A549 (cell line): ENCODE measurements around the gene ACTG1. TPM values are rescaled to one million over a fixed set of nuclear protein-coding genes. Genes with fewer than 3 reads are reported as not detected.

Experiments used
- ATAC-seq, 2 experiments: fragments of 200-7000 bp in 1 of 2; fragments of >200 bp in 1 of 2; cut with Nextera tagmentation in 1 of 2; cut with Tn5 transposase in 1 of 2; 3 replicates each; pipeline versions ENCODE4 v1.8.0 to v1.9.1; 2018 to 2020; ENCODE audit warnings: mild to moderate bottlenecking in 1 of 2, moderate library complexity in 1 of 2
- CTCF ChIA-PET: fragments of 300-600 bp; sonication (Branson Sonifier 250); formaldehyde crosslinking; extraction: SDS; loops from one replicate; lab custom pipeline; 2021; ENCODE audit warnings: antibody characterized with exemption, inconsistent platforms; lab: Yijun Ruan, JAX
- POLR2A ChIA-PET: fragments of 350-600 bp; formaldehyde crosslinking; extraction: SDS; loops from one replicate; lab custom pipeline; 2021; ENCODE audit warnings: antibody characterized with exemption, inconsistent platforms; lab: Yijun Ruan, JAX
- DNase-seq, 2 experiments: peaks; one replicate each; pipeline versions ENCODE4 v3.0.0 to v3.0.0-alpha.2; 2011 to 2016; ENCODE audit warnings: low read depth in 1 of 2, low spot score in 1 of 2
- FAIRE-seq: peaks from 2 replicates; lab custom pipeline; 2011; peaks lifted over from hg19 to GRCh38; lab: Jason Lieb, UNC
- H3K27ac ChIP-seq, 2 experiments: fragments of >200 bp; sonication (Bioruptor Twin); formaldehyde crosslinking; 3 replicates each; pipeline ENCODE4 v1.5.1; 2016 to 2017
- H3K4me1 ChIP-seq: fragments of >200 bp; sonication (Bioruptor Twin); formaldehyde crosslinking; 3 replicates; pipeline ENCODE4 v1.6.1; 2016
- H3K4me2 ChIP-seq: fragments of >200 bp; sonication (Bioruptor Twin); formaldehyde crosslinking; 3 replicates; pipeline ENCODE4 v1.6.1; 2016
- H3K4me3 ChIP-seq: fragments of >200 bp; sonication (Bioruptor Twin); formaldehyde crosslinking; 3 replicates; pipeline ENCODE4 v1.5.1; 2016
- H3K9me3 ChIP-seq: fragments of >200 bp; sonication (Bioruptor Twin); formaldehyde crosslinking; 3 replicates; pipeline ENCODE4 v1.6.1; 2016
- CBX2 ChIP-seq: fragments of 200-600 bp; sonication (generic); IDR thresholded peaks from 2 replicates; pipeline ENCODE4 v1.6.1; 2016; ENCODE audit warnings: low read depth, mild to moderate bottlenecking, borderline replicate concordance
- E2F6 ChIP-seq: IDR thresholded peaks from 2 replicates; pipeline ENCODE4 v1.6.1; 2012; ENCODE audit warnings: low read depth, borderline replicate concordance
- ESRRA ChIP-seq: fragments of 150-350 bp; IDR thresholded peaks from 2 replicates; pipeline ENCODE4 v1.6.1; 2014; ENCODE audit warnings: mild to moderate bottlenecking, low read length, borderline replicate concordance
- FOSB ChIP-seq: fragments of 250-450 bp; sonication (Bioruptor Pico); IDR thresholded peaks from 2 replicates; pipeline ENCODE4 v1.5.0; 2020; ENCODE audit warnings: mild to moderate bottlenecking, moderate library complexity
- FOSL2 ChIP-seq, 2 experiments: fragments of 450-650 bp in 1 of 2; fragments of >200 bp in 1 of 2; sonication (Bioruptor Twin) in 1 of 2; formaldehyde crosslinking; IDR thresholded peaks; 2 replicates each; pipeline versions ENCODE4 v1.5.0 to v1.6.1; 2016 to 2020; ENCODE audit warnings: mild to moderate bottlenecking in 1 of 2, moderate library complexity in 1 of 2
- FOXS1 ChIP-seq: fragments of 250-450 bp; sonication (Bioruptor Pico); IDR thresholded peaks from 2 replicates; pipeline ENCODE4 v1.5.0; 2020; ENCODE audit warnings: mild to moderate bottlenecking, moderate library complexity
- HDAC2 ChIP-seq: fragments of 200-600 bp; sonication (generic); IDR thresholded peaks from 2 replicates; pipeline ENCODE4 v1.6.1; 2016
- HOXB5 ChIP-seq: fragments of 250-450 bp; sonication (Bioruptor Pico); IDR thresholded peaks from 2 replicates; pipeline ENCODE4 v1.5.0; 2020; ENCODE audit warnings: mild to moderate bottlenecking, moderate library complexity
- JUN ChIP-seq, 2 experiments: fragments of >200 bp; sonication (Bioruptor Twin); formaldehyde crosslinking; IDR thresholded peaks; 2 replicates in 1 of 2; 3 replicates in 1 of 2; pipeline ENCODE4 v1.6.1; 2016 to 2017
- KDM1A ChIP-seq: fragments of 200-600 bp; sonication (generic); IDR thresholded peaks from 2 replicates; pipeline ENCODE4 v1.6.1; 2016; ENCODE audit warnings: low read depth, mild to moderate bottlenecking
- KDM5A ChIP-seq: fragments of 200-600 bp; sonication (generic); IDR thresholded peaks from 2 replicates; pipeline ENCODE4 v1.6.1; 2016; ENCODE audit warnings: antibody characterized with exemption, mild to moderate bottlenecking
- MAZ ChIP-seq: fragments of 150-350 bp; IDR thresholded peaks from 2 replicates; pipeline ENCODE4 v1.6.1; 2014; ENCODE audit warnings: antibody characterized with exemption, low read depth, low read length, borderline replicate concordance
- MYC ChIP-seq: IDR thresholded peaks from 2 replicates; pipeline ENCODE4 v1.6.1; 2012; ENCODE audit warnings: mild to moderate bottlenecking, inconsistent platforms, low read length, improper control_type of control experiment, borderline replicate concordance
- NFE2L2 ChIP-seq: fragments of 150-350 bp; conservative IDR thresholded peaks from 2 replicates; pipeline ENCODE4 v1.6.1; 2014; ENCODE audit warnings: low read length
- NPAS2 ChIP-seq: fragments of 250-450 bp; sonication (Bioruptor Pico); IDR thresholded peaks from 2 replicates; pipeline ENCODE4 v1.8.0; 2022; ENCODE audit warnings: mild to moderate bottlenecking, moderate library complexity, borderline replicate concordance
- POLR2AphosphoS2 ChIP-seq: conservative IDR thresholded peaks from 2 replicates; pipeline ENCODE4 v1.6.1; 2012; ENCODE audit warnings: low read length, improper control_type of control experiment, inconsistent platforms
- RCOR1 ChIP-seq: fragments of 150-350 bp; IDR thresholded peaks from 2 replicates; pipeline ENCODE4 v1.6.1; 2014; ENCODE audit warnings: antibody characterized with exemption, low read length, low read depth
- RNF2 ChIP-seq: fragments of 200-600 bp; sonication (generic); IDR thresholded peaks from 2 replicates; pipeline ENCODE4 v1.6.1; 2016; ENCODE audit warnings: low read depth, mild to moderate bottlenecking, antibody characterized with exemption, moderate library complexity, borderline replicate concordance
- SMC3 ChIP-seq: fragments of >200 bp; sonication (Bioruptor Twin); formaldehyde crosslinking; IDR thresholded peaks from 3 replicates; pipeline ENCODE4 v1.6.1; 2018; ENCODE audit warnings: inconsistent platforms
- TFCP2L1 ChIP-seq: fragments of 250-450 bp; sonication (Bioruptor Pico); IDR thresholded peaks from 2 replicates; pipeline ENCODE4 v1.5.0; 2021; ENCODE audit warnings: mild to moderate bottlenecking
- ZFP36 ChIP-seq: fragments of 450-650 bp; IDR thresholded peaks from 2 replicates; pipeline ENCODE4 v1.6.1; 2014; ENCODE audit warnings: borderline replicate concordance; ENCODE audit not compliant: partially characterized antibody
- WGBS: methylation state at CpG from one replicate; pipeline ENCODE4 v1.1.6; 2017; ENCODE audit errors: missing lambda C conversion rate; 5-methylcytosine and 5-hydroxymethylcytosine counted together
- polyA plus RNA-seq, 4 experiments: library from polyadenylated mRNA; depleted of rRNA in 3 of 4; stranded (reverse); fragments of >200 nt; fragmentation: RNase III in 1 of 4; extraction: RNeasy Plus Mini Kit Qiagen cat#74134 plus additional on column Dnase treatment in 1 of 4; gene quantifications; 2 replicates in 3 of 4; 3 replicates in 1 of 4; pipeline ENCODE4 v1.2.3, GENCODE V29; 2011 to 2017
- TF ChIP-seq, protein P1 (sequence below): fragments of 450-650 bp; IDR thresholded peaks from 2 replicates; pipeline ENCODE4 v1.6.1; 2014; ENCODE audit warnings: antibody characterized with exemption
- TF ChIP-seq, protein P2 (sequence below): fragments of >200 bp; sonication (Bioruptor Twin); formaldehyde crosslinking; IDR thresholded peaks from 3 replicates; pipeline ENCODE4 v1.5.1; 2016

The ACTG1 gene
- polyA plus RNA-seq, 2 of the 4 experiments (the other 2 are of a cell fraction) = 2,042 to 7,263 TPM

- Histone ChIP-seq H3K9me3 (no peaks in the 10 kb centered on the region), H3K4me3 (no peak overlapping the region), H3K4me2 (no peak overlapping the region), H3K4me1 (peaks cover 29% of the 10 kb centered on the region), H3K27ac (no peak overlapping the region)
- FAIRE-seq (no peak), DNase-seq (no peak), ATAC-seq (no peak)
- ChIA-PET POLR2A (no interaction called here), CTCF (interaction anchor here (0.9 to 8.6 kb wide), 22 partner anchors 9 to 340 kb away, joined by 3 to 184 read pairs (median 23); partner anchors contain the start of genes ACTG1 and BAHCC1)
- WGBS = 93% methylated on average over 11 of the region's 11 CpGs
- TF ChIP-seq CBX2 (no peak), HDAC2 (no peak), MAZ (no peak), ESRRA (no peak), MYC (no peak), NPAS2 (CRISPR knock-in tag) (no peak), KDM1A (no peak), KDM5A (no peak), RNF2 (no peak), HOXB5 (no peak), FOSB (CRISPR knock-in tag) (no peak), TFCP2L1 (CRISPR knock-in tag) (no peak), FOSL2 (IDR thresholded peaks at IDR 0.05) (no peak), FOSL2 (CRISPR knock-in tag; IDR thresholded peaks at IDR 0.05) (no peak), FOXS1 (CRISPR knock-in tag) (no peak), NFE2L2 (no peak), JUN (IDR thresholded peaks at IDR 0.05) (no peak)
- TF ChIP-seq, protein P1, sequence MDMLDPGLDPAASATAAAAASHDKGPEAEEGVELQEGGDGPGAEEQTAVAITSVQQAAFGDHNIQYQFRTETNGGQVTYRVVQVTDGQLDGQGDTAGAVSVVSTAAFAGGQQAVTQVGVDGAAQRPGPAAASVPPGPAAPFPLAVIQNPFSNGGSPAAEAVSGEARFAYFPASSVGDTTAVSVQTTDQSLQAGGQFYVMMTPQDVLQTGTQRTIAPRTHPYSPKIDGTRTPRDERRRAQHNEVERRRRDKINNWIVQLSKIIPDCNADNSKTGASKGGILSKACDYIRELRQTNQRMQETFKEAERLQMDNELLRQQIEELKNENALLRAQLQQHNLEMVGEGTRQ = no peak
Observed at GRCh38 chr17:81482673-81483072, 29.9 kb downstream of the ACTG1 start.

- FAIRE-seq (no peak), DNase-seq (no peak)
Observed at GRCh38 chr17:81481815-81482505, 30.6 kb downstream of the ACTG1 start.

More at GRCh38 chr17:81481815-81482505, 30.6 kb downstream of the ACTG1 start:
- ChIA-PET POLR2A (interaction anchor here (1.1 kb wide), 1 partner anchor 63 kb away, joined by 4 read pairs; no protein-coding TSS in a partner anchor), CTCF (interaction anchor here (1.0 to 8.6 kb wide), 11 partner anchors 8 to 339 kb away, joined by 3 to 184 read pairs (median 13); partner anchors contain the start of gene BAHCC1)
- Histone ChIP-seq H3K4me3 (peak overlapping the region; percentile 43), H3K9me3 (no peaks in the 10 kb centered on the region), H3K4me1 (peaks cover 29% of the 10 kb centered on the region), H3K4me2 (peak overlapping the region; percentile 97), H3K27ac (peak overlapping the region; percentile 45 to 78; a peak in 5 of 6 replicates)
- 72% methylated on average over 18 of the region's 18 CpGs for WGBS
- no peak for TF ChIP-seq ZFP36
- no peak for TF ChIP-seq POLR2AphosphoS2
- no peak for TF ChIP-seq RCOR1
- TF ChIP-seq E2F6 = no peak
- no peak for TF ChIP-seq SMC3
- TF ChIP-seq KDM1A = no peak
- TF ChIP-seq HDAC2 = no peak
- TF ChIP-seq, protein P2, sequence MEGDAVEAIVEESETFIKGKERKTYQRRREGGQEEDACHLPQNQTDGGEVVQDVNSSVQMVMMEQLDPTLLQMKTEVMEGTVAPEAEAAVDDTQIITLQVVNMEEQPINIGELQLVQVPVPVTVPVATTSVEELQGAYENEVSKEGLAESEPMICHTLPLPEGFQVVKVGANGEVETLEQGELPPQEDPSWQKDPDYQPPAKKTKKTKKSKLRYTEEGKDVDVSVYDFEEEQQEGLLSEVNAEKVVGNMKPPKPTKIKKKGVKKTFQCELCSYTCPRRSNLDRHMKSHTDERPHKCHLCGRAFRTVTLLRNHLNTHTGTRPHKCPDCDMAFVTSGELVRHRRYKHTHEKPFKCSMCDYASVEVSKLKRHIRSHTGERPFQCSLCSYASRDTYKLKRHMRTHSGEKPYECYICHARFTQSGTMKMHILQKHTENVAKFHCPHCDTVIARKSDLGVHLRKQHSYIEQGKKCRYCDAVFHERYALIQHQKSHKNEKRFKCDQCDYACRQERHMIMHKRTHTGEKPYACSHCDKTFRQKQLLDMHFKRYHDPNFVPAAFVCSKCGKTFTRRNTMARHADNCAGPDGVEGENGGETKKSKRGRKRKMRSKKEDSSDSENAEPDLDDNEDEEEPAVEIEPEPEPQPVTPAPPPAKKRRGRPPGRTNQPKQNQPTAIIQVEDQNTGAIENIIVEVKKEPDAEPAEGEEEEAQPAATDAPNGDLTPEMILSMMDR = no peak
- no peak for ATAC-seq
